Caco-2 (cell line): ENCODE results near the gene LY6G5C. TPM values are rescaled to one million over a fixed set of nuclear protein-coding genes. Genes with fewer than 3 reads are reported as not detected.

ENCODE experiments used
- BruUV-seq: library from RNA; stranded (reverse); fragments of 400-500 nt; replicated peaks from 2 replicates; lab custom pipeline; 2021; lab: Mats Ljungman, UMichigan
- CTCF ChIA-PET: fragments of 300-600 bp; sonication (Branson Sonifier 250); formaldehyde crosslinking; loops from one replicate; lab custom pipeline; 2022; ENCODE audit warnings: antibody characterized with exemption; lab: Charles Lee
- POLR2A ChIA-PET: fragments of 300-600 bp; sonication (Branson Sonifier 250); formaldehyde crosslinking; loops from one replicate; lab custom pipeline; 2022; ENCODE audit warnings: antibody characterized with exemption; lab: Charles Lee
- DNase-seq, 2 experiments: peaks; one replicate each; pipeline versions ENCODE4 v3.0.0 to v3.0.0-alpha.2; 2020 to 2022
- H3K27me3 ChIP-seq: replicated peaks from 2 replicates; pipeline ENCODE4 v1.6.0; 2011; ENCODE audit warnings: low read length; ENCODE audit not compliant: control insufficient read depth, insufficient read depth
- H3K36me3 ChIP-seq: 2 replicates; pipeline ENCODE4 v1.5.1; 2011; ENCODE audit warnings: low read length; ENCODE audit not compliant: control insufficient read depth, insufficient read depth
- H3K4me1 ChIP-seq: fragments of 250-450 bp; sonication (Bioruptor Pico); 2 replicates; pipeline ENCODE4 v1.5.1; 2020; ENCODE audit warnings: mild to moderate bottlenecking
- H3K4me3 ChIP-seq: 2 replicates; pipeline ENCODE4 v1.5.1; 2011; ENCODE audit warnings: low read depth, mild to moderate bottlenecking, control low read depth, low read length
- H3K9me3 ChIP-seq: fragments of 250-450 bp; sonication (Bioruptor Pico); 2 replicates; pipeline ENCODE4 v1.5.1; 2020; ENCODE audit warnings: mild to moderate bottlenecking, moderate library complexity
- H3K27ac Mint-ChIP-seq: one replicate; pipeline ENCODE4 v1.8.0; 2022; ENCODE audit warnings: mixed read lengths; ENCODE audit not compliant: unreplicated experiment
- H3K27me3 Mint-ChIP-seq: one replicate; pipeline ENCODE4 v1.8.0; 2022; ENCODE audit warnings: mixed read lengths; ENCODE audit not compliant: insufficient read depth, unreplicated experiment
- H3K36me3 Mint-ChIP-seq: one replicate; pipeline ENCODE4 v1.8.0; 2022; ENCODE audit warnings: mild to moderate bottlenecking, mixed read lengths; ENCODE audit not compliant: insufficient read depth, unreplicated experiment
- H3K4me1 Mint-ChIP-seq: one replicate; pipeline ENCODE4 v1.8.0; 2022; ENCODE audit warnings: low read depth, mixed read lengths; ENCODE audit not compliant: unreplicated experiment
- H3K4me3 Mint-ChIP-seq: one replicate; pipeline ENCODE4 v1.8.0; 2022; ENCODE audit warnings: mild to moderate bottlenecking, moderate library complexity, mixed read lengths; ENCODE audit not compliant: unreplicated experiment
- H3K9me3 Mint-ChIP-seq: one replicate; pipeline ENCODE4 v1.8.0; 2022; ENCODE audit warnings: mixed read lengths; ENCODE audit not compliant: unreplicated experiment
- intact Hi-C: fragments of 100-400 bp; cut with micrococcal nuclease; formaldehyde crosslinking; loops from one replicate; pipeline ENCODE4 v1.10.0; 2022; ENCODE audit not compliant: unreplicated experiment
- total RNA-seq: library from RNA; stranded (reverse); gene quantifications from 2 replicates; pipeline ENCODE4 v1.2.3, GENCODE V29; 2022
- TF ChIP-seq, protein P1 (sequence below), 2 experiments: fragments of 200-600 bp in 1 of 2; IDR thresholded peaks; 1 replicate in 1 of 2; 2 replicates in 1 of 2; pipeline versions ENCODE4 v1.5.1 to v1.8.0; 2011 to 2022; ENCODE audit warnings: antibody characterized with exemption in 1 of 2, control low read depth in 1 of 2, inconsistent platforms in 1 of 2, low read depth in 1 of 2, low read length in 1 of 2, mild to moderate bottlenecking in 1 of 2, moderate library complexity in 1 of 2; ENCODE audit not compliant: insufficient read depth in 1 of 2, severe bottlenecking in 1 of 2, unreplicated experiment in 1 of 2

LY6G5C gene
- total RNA-seq, 1 experiment from 2014 or later: 2.9 TPM

DNA sequence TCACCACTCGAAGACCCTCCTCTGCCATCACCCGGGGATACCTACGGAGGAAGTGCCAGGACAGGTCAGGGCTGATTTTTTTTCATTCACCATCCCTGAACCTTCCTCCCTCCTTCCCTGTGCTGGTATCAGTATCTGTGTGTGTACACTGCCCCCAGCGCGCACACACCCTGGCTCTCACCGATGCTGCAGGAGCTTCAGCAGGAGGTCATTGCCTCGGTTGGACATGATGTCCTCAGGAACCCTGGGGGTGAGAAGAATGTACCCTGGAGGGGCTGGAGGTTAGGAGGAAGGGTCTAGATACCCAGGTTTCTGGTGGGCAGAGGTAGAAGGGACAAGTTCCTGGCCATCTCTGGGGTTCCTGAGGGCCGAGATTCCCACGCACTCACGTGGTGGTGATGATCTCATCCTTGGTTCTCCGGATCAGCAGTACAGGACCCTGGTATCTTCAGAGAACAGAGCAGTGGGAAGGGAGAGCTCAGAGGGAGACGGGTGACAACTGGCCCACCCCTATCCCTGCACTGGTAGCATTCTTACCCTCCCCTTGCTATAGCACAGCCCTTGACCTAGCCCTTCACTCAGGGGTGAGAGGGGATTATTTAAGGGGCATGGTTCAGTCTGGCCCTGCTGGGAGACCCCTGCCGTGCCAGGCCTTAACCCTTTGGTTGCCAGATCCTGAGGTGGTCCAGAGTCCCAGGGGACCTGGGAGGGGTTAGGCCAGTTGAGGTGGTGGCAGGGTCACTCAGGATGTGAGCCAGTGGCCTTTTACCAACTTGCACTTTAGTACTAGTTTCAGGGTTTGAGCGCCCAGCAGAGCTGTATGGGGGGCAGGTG lies 7.2 kb upstream of the LY6G5C start:
- no peaks in the 10 kb centered on the region for H3K9me3 ChIP-seq
- H3K36me3 Mint-ChIP-seq: peaks cover 45% of the 10 kb centered on the region
- peak overlapping the region; percentile 94 for H3K27ac Mint-ChIP-seq
- H3K4me3 ChIP-seq: no peak overlapping the region
- intact Hi-C loops: no loop called here
- H3K27me3 ChIP-seq: no peaks in the 10 kb centered on the region
- H3K4me3 Mint-ChIP-seq: no peak overlapping the region
- ChIA-PET POLR2A (interaction anchor here (0.7 kb wide), 1 partner anchor 15 kb away, joined by 3 read pairs; the partner anchor contains the start of gene ABHD16A), CTCF (no interaction called here)
- DNase-seq: no peak
- TF ChIP-seq, protein P1, sequence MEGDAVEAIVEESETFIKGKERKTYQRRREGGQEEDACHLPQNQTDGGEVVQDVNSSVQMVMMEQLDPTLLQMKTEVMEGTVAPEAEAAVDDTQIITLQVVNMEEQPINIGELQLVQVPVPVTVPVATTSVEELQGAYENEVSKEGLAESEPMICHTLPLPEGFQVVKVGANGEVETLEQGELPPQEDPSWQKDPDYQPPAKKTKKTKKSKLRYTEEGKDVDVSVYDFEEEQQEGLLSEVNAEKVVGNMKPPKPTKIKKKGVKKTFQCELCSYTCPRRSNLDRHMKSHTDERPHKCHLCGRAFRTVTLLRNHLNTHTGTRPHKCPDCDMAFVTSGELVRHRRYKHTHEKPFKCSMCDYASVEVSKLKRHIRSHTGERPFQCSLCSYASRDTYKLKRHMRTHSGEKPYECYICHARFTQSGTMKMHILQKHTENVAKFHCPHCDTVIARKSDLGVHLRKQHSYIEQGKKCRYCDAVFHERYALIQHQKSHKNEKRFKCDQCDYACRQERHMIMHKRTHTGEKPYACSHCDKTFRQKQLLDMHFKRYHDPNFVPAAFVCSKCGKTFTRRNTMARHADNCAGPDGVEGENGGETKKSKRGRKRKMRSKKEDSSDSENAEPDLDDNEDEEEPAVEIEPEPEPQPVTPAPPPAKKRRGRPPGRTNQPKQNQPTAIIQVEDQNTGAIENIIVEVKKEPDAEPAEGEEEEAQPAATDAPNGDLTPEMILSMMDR (IDR thresholded peaks at IDR 0.05; ENCODE audit: insufficient read depth in 1 of 2, low read depth in 1 of 2, low read length in 1 of 2, severe bottlenecking in 1 of 2, unreplicated experiment in 1 of 2): no peak
- no peaks in the 10 kb centered on the region for H3K27me3 Mint-ChIP-seq
- H3K9me3 Mint-ChIP-seq: no peaks in the 10 kb centered on the region
- H3K36me3 ChIP-seq: peaks cover 5% of the 10 kb centered on the region; the same call in 1 of the 2 replicates
- BruUV-seq: no TSS peak
- H3K4me1 ChIP-seq: peaks cover 45% of the 10 kb centered on the region
- H3K4me1 Mint-ChIP-seq: peaks cover 28% of the 10 kb centered on the region

DNA sequence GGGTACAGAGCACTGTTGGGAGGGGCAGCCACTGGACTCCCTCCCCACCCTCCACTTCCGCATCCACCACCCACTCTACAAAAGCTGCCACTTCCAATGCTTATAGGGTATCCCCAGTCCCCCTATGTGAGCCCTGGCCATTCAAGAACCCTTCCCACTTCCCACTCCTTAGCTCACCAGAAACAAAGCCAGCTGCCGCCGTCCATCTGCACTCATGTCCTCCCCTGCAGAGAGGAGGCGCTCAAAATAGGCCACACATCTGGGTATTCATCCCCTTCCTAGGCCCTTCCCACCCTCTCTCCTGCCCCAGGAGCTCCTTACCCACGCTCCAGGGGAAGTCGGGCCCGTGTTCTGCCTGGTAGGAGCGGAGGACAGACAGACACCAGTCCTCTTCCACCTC lies 6.5 kb upstream of the LY6G5C start:
- no TSS peak for BruUV-seq
- DNase-seq: no peak
- peaks cover 5% of the 10 kb centered on the region; the same call in 1 of the 2 replicates for H3K36me3 ChIP-seq

DNA sequence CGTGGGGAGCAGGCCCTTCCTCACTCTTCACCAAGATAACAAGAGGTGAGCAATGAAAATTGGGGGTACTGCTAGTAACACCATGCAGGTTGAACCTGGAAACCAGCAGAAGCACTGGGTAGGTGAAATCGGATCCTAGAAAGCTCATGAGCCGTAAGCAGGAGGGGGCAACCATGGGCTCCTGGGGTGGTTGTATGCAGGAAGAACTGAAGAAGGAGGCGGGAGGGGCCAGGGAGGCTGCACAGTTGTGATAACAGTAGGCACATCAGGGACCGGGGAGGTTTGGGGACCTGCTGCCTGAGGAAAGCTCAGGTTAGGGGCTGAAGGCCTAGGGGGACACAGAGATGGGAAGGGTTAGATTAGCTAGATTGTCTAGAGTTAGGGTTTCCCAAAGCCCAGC lies 5.6 kb upstream of the LY6G5C start:
- CTCF ChIA-PET: no interaction called here
- H3K4me3 ChIP-seq: no peak overlapping the region
- TF ChIP-seq, protein P1 (IDR thresholded peaks at IDR 0.05; ENCODE audit: insufficient read depth in 1 of 2, low read depth in 1 of 2, low read length in 1 of 2, severe bottlenecking in 1 of 2, unreplicated experiment in 1 of 2): no peak
- BruUV-seq: no TSS peak
- H3K4me1 ChIP-seq: peaks cover 48% of the 10 kb centered on the region
- no peak overlapping the region for H3K27ac Mint-ChIP-seq
- no peak for DNase-seq
- intact Hi-C loops: no loop called here
- H3K36me3 Mint-ChIP-seq: peaks cover 49% of the 10 kb centered on the region
- no peaks in the 10 kb centered on the region for H3K27me3 Mint-ChIP-seq
- no peaks in the 10 kb centered on the region for H3K27me3 ChIP-seq
- no peaks in the 10 kb centered on the region for H3K9me3 Mint-ChIP-seq
- H3K36me3 ChIP-seq: peaks cover 3% of the 10 kb centered on the region; the same call in 1 of the 2 replicates
- POLR2A ChIA-PET: no interaction called here
- H3K9me3 ChIP-seq: no peaks in the 10 kb centered on the region
- no peak overlapping the region for H3K4me3 Mint-ChIP-seq
- H3K4me1 Mint-ChIP-seq: peaks cover 28% of the 10 kb centered on the region

More for the DNA sequence above, 6.5 kb upstream of the LY6G5C start:
- no peak overlapping the region for H3K4me3 ChIP-seq
- peaks cover 49% of the 10 kb centered on the region for H3K36me3 Mint-ChIP-seq
- intact Hi-C loops: no loop called here
- H3K9me3 Mint-ChIP-seq: no peaks in the 10 kb centered on the region
- TF ChIP-seq, protein P1 (IDR thresholded peaks at IDR 0.05; ENCODE audit: insufficient read depth in 1 of 2, low read depth in 1 of 2, low read length in 1 of 2, severe bottlenecking in 1 of 2, unreplicated experiment in 1 of 2): no peak
- no peaks in the 10 kb centered on the region for H3K27me3 Mint-ChIP-seq
- no peak overlapping the region for H3K27ac Mint-ChIP-seq
- ChIA-PET POLR2A (interaction anchor here (0.7 kb wide), 1 partner anchor 16 kb away, joined by 3 read pairs; the partner anchor contains the start of gene ABHD16A), CTCF (no interaction called here)
- H3K4me3 Mint-ChIP-seq: no peak overlapping the region
- H3K9me3 ChIP-seq: no peaks in the 10 kb centered on the region
- peaks cover 30% of the 10 kb centered on the region for H3K4me1 Mint-ChIP-seq
- peaks cover 46% of the 10 kb centered on the region for H3K4me1 ChIP-seq
- H3K27me3 ChIP-seq: no peaks in the 10 kb centered on the region
